Measurements from ENCODE around the gene CDX1.

GRCh38 chr5:150230842-150231241 is 64.3 kb downstream of the CDX1 start:
- TF ChIP-seq, protein P1, sequence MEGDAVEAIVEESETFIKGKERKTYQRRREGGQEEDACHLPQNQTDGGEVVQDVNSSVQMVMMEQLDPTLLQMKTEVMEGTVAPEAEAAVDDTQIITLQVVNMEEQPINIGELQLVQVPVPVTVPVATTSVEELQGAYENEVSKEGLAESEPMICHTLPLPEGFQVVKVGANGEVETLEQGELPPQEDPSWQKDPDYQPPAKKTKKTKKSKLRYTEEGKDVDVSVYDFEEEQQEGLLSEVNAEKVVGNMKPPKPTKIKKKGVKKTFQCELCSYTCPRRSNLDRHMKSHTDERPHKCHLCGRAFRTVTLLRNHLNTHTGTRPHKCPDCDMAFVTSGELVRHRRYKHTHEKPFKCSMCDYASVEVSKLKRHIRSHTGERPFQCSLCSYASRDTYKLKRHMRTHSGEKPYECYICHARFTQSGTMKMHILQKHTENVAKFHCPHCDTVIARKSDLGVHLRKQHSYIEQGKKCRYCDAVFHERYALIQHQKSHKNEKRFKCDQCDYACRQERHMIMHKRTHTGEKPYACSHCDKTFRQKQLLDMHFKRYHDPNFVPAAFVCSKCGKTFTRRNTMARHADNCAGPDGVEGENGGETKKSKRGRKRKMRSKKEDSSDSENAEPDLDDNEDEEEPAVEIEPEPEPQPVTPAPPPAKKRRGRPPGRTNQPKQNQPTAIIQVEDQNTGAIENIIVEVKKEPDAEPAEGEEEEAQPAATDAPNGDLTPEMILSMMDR (IDR thresholded peaks at IDR 0.05; ENCODE audit: insufficient read depth, low read length, poor library complexity, severe bottlenecking), result no peak
- TF ChIP-seq EZH2phosphoT487 (conservative IDR thresholded peaks at IDR 0.05; ENCODE audit: low read length), result no peak

Measured in SU-DHL-6 (cell line).